NB4 (cell line): ENCODE results near the gene CARD19.

Source experiments
- DNase-seq: peaks from one replicate; pipeline ENCODE4 v3.0.0; 2010; ENCODE audit warnings: low read depth
- H3K4me3 ChIP-seq: one replicate; pipeline ENCODE4 v1.5.1; 2011; ENCODE audit warnings: mild to moderate bottlenecking, low read depth, low read length, moderate library complexity
- CTCF ChIP-seq: IDR thresholded peaks from one replicate; pipeline ENCODE4 v1.5.1; 2012; ENCODE audit warnings: low read depth, low read length
- MYC ChIP-seq: IDR thresholded peaks from 2 replicates; pipeline ENCODE4 v1.6.1; 2011; ENCODE audit warnings: low read depth, low read length
- POLR2A ChIP-seq: IDR thresholded peaks from 2 replicates; pipeline ENCODE4 v1.6.1; 2011; ENCODE audit warnings: mild to moderate bottlenecking; ENCODE audit not compliant: insufficient read length; ENCODE audit errors: extremely low read depth
- TF ChIP-seq, protein P1 (sequence below): IDR thresholded peaks from 2 replicates; pipeline ENCODE4 v1.6.1; 2011; ENCODE audit warnings: low read depth, low read length

The CARD19 gene

GRCh38 chr9:93064392-93065134 is 31.5 kb upstream of the CARD19 start:
- peak; percentile 98 for DNase-seq
- H3K4me3 ChIP-seq: peak overlapping the region; percentile 9
- TF ChIP-seq MYC (peak; percentile 79; the same call in 1 of the 2 replicates), CTCF (no peak), POLR2A (peak; percentile 26)
- TF ChIP-seq, protein P1, sequence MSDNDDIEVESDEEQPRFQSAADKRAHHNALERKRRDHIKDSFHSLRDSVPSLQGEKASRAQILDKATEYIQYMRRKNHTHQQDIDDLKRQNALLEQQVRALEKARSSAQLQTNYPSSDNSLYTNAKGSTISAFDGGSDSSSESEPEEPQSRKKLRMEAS: peak; percentile 81

GRCh38 chr9:93065135-93065720 is 30.8 kb upstream of the CARD19 start:
- H3K4me3 ChIP-seq: peak overlapping the region; percentile 9
- DNase-seq: peak; percentile 91
- TF ChIP-seq CTCF (no peak), MYC (peak; percentile 76), POLR2A (no peak)
- TF ChIP-seq, protein P1: peak; percentile 94

DNA sequence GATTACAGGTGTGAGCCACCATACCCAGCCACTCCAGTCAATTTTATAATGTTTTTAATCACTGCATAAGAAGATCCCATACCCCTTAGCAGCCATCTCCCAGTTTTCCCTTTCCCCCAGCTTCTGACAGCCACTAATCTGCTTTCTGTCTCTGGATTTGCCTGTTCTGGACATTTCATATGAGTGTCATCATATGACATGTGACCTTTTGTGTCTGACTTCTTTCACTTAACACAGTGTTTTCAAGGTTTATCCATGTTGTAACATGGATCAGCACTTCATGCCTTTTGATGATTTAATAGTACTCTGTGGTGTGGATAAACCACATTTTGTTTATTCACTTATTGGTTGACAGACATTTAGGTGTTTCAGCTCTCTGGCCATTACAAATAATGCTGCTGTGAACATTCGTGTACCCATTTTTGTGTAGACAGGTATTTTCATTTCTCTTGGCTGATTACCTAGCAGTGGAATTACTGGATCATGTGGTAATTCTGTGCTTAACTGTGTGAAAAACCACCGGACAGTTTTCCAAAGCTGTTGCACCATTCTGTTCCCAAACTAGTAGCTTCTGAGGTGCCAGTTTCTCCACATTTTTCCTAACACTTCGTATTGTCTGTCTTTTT is 28.9 kb upstream of the CARD19 start:
- H3K4me3 ChIP-seq: no peak overlapping the region
- TF ChIP-seq, protein P1: no peak
- TF ChIP-seq CTCF (no peak), POLR2A (no peak), MYC (no peak)
- no peak for DNase-seq

- TF ChIP-seq, protein P1: no peak
- TF ChIP-seq MYC: no peak
- no peak for TF ChIP-seq CTCF
- no peak for TF ChIP-seq POLR2A
- DNase-seq: no peak
- no peak overlapping the region for H3K4me3 ChIP-seq
Observed at GRCh38 chr9:93068956-93069355, 27.1 kb upstream of the CARD19 start.

GRCh38 chr9:93071464-93071863 is 24.6 kb upstream of the CARD19 start:
- DNase-seq: peak; percentile 57
- H3K4me3 ChIP-seq: no peak overlapping the region

More at GRCh38 chr9:93071464-93071863, 24.6 kb upstream of the CARD19 start:
- no peak for TF ChIP-seq POLR2A
- no peak for TF ChIP-seq MYC
- no peak for TF ChIP-seq CTCF
- TF ChIP-seq, protein P1: peak; percentile 57
